RWPE1 (cell line): ENCODE data around the gene PPP4C.

Experiments
- CTCF ChIA-PET: fragments of 350-600 bp; sonication (Branson Sonifier 250); formaldehyde crosslinking; extraction: SDS; loops from one replicate; lab custom pipeline; 2021; lab: Yijun Ruan, JAX
- POLR2A ChIA-PET: fragments of 400-600 bp; formaldehyde crosslinking; extraction: SDS; loops from one replicate; lab custom pipeline; 2020; ENCODE audit warnings: antibody characterized with exemption; ENCODE audit not compliant: low non-redundant PET; lab: Yijun Ruan, JAX
- DNase-seq: peaks from one replicate; pipeline ENCODE4 v3.0.0; 2012; ENCODE audit warnings: low spot score
- H3K27ac ChIP-seq: fragments of 450-650 bp; 2 replicates; pipeline ENCODE4 v1.5.1; 2017
- TF ChIP-seq, protein P1 (sequence below): fragments of 450-650 bp; conservative IDR thresholded peaks from 2 replicates; pipeline ENCODE4 v1.5.1; 2017; ENCODE audit warnings: low read depth, mild to moderate bottlenecking

The PPP4C gene

DNA sequence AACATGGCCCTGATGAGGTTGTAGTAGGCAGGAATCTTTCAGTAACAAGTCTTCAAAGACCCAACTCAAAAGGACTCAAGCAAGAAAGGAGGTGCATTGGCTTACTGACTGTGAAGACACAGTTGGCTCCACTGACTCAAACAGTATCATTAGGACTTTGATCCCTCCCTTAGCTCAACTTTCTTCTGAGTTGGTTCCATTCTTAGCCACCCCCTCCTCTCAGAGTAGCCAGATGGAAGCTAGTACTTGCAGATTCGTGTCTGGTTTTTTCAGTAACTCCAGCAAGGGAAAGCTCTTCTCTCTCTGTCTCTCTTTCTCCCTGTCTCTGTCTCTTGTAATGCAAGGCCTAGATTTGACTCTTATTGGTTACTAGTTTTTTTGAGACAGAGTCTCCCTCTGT, 52.2 kb downstream of the PPP4C start:
- POLR2A ChIA-PET = no interaction called here
- CTCF ChIA-PET = no interaction called here
- TF ChIP-seq, protein P1, sequence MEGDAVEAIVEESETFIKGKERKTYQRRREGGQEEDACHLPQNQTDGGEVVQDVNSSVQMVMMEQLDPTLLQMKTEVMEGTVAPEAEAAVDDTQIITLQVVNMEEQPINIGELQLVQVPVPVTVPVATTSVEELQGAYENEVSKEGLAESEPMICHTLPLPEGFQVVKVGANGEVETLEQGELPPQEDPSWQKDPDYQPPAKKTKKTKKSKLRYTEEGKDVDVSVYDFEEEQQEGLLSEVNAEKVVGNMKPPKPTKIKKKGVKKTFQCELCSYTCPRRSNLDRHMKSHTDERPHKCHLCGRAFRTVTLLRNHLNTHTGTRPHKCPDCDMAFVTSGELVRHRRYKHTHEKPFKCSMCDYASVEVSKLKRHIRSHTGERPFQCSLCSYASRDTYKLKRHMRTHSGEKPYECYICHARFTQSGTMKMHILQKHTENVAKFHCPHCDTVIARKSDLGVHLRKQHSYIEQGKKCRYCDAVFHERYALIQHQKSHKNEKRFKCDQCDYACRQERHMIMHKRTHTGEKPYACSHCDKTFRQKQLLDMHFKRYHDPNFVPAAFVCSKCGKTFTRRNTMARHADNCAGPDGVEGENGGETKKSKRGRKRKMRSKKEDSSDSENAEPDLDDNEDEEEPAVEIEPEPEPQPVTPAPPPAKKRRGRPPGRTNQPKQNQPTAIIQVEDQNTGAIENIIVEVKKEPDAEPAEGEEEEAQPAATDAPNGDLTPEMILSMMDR = no peak
- H3K27ac ChIP-seq = no peak overlapping the region
- DNase-seq = no peak

DNA sequence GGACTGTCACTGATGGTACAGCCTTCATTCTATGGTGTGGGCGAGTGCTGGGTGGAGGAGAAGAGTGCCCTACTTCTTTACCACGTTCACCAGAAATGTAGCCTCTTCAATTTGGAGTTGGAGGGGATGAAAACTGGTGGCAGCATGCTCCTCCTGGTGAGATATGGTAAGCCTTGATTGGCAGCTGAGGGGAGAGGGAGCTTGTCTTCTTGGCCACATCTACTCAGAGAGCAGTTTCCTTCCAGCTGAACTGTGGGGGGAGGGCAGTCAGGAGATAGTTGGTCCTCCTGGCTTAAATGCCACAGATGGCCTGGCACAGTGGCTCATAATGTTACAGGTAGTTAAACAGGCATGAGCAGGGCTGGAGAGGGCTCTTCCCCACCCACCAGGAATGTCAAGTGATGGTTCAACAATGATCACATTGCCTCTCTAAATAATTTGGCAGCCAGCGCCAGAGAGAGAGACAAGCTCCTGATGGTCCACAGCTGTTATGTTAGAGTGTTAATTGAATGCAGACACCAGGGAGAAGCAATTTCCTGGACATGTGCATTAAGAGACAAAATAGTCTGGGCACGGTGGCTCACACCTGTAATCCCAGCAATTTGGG, 56.2 kb downstream of the PPP4C start:
- CTCF ChIA-PET = no interaction called here
- H3K27ac ChIP-seq = no peak overlapping the region
- DNase-seq = no peak
- TF ChIP-seq, protein P1 = no peak
- POLR2A ChIA-PET = no interaction called here

DNA sequence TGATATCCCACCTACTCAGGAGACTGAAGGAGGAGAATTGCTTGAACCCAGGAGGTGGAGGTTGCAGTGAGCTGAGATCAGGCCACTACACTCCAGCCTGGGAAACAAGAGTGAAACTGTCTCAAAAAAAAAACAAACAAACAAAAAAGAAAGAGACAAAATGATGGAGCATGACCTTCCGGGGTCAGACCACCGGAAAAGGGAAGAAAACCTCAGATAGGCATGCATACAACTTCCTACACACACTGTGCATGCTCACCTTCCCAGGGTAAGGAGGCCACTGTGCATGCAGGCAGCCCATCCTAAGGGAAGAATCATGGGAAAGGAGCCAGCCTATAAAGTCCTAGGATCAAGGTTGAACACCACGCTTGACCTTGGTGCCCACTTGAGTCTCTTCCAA, 56.8 kb downstream of the PPP4C start:
- ChIA-PET CTCF (no interaction called here), POLR2A (no interaction called here)
- DNase-seq = no peak
- TF ChIP-seq, protein P1 = no peak
- H3K27ac ChIP-seq = no peak overlapping the region
